Measurements from ENCODE around the gene GLCCI1. TPM values are rescaled to one million over a fixed set of nuclear protein-coding genes. Genes with fewer than 3 reads are reported as not detected.
A peak's percentile ranks its signal among the peaks of the same experiment; 100 is the strongest.

Gene GLCCI1
- total RNA-seq, 1 experiment from 2014 or later = 4.6 TPM

- Histone ChIP-seq H3K9me2 (ENCODE audit: insufficient read depth) (no peaks in the 10 kb centered on the region), H3K4me1 (ENCODE audit: control insufficient read depth in 1 of 2, insufficient read depth in 2 of 2, low read length in 2 of 2) (peaks cover 3 to 16% of the 10 kb centered on the region in 2 experiments; a peak in 3 of 4 replicates), H3K9ac (ENCODE audit: low read length) (peak overlapping the region; percentile 66), H2AFZ (ENCODE audit: low read depth, low read length, poor library complexity, severe bottlenecking) (no peak overlapping the region), H3K79me2 (ENCODE audit: insufficient read depth, low read length) (peaks cover 5% of the 10 kb centered on the region; the same call in 1 of the 2 replicates), H3K4me2 (ENCODE audit: low read length) (peak overlapping the region; percentile 90), H3K36me3 (ENCODE audit: control insufficient read depth in 1 of 2, insufficient read depth in 2 of 2, low read length in 2 of 2) (no peaks in the 10 kb centered on the region), H3K9me3 (ENCODE audit: control insufficient read depth in 1 of 2, insufficient read depth in 1 of 2, low read depth in 1 of 2, low read length in 2 of 2) (no peaks in the 10 kb centered on the region), H3K27ac (ENCODE audit: low read depth, low read length) (peak overlapping the region; percentile 78; the same call in 1 of the 2 replicates), H3K4me3 (replicated peaks in 1 of 2; ENCODE audit: low read depth in 1 of 2, low read length in 2 of 2) (peak overlapping the region; percentile 57 to 69), H3K27me3 (ENCODE audit: insufficient read depth, low read length) (no peaks in the 10 kb centered on the region), H4K20me1 (ENCODE audit: insufficient read depth) (no peaks in the 10 kb centered on the region)
- intact Hi-C loops (cut with micrococcal nuclease) = loop anchor here (2.0 kb wide), 1 partner anchor 27 kb away; no protein-coding TSS in a partner anchor
- BruUV-seq (replicated peaks) = no TSS peak
- TF ChIP-seq ZFX (IDR thresholded peaks at IDR 0.05) (peak; percentile 50), TCF7L2 (IDR thresholded peaks at IDR 0.05; ENCODE audit: borderline replicate concordance, extremely low read depth, insufficient read depth, insufficient read length) (no peak), POLR2AphosphoS5 (IDR thresholded peaks at IDR 0.05; ENCODE audit: low read depth, low read length) (no peak), CBX3 (IDR thresholded peaks at IDR 0.05; ENCODE audit: low read depth) (no peak), SRF (IDR thresholded peaks at IDR 0.05; ENCODE audit: low read depth) (no peak), SP1 (IDR thresholded peaks at IDR 0.05; ENCODE audit: low read depth) (no peak), EGR1 (IDR thresholded peaks at IDR 0.05; ENCODE audit: low read depth) (no peak)
- CTCF ChIA-PET = no interaction called here
- DNase-seq (ENCODE audit: low read depth, low spot score) (no peak), ATAC-seq (peak; percentile 18)
- POLR2A ChIA-PET = no interaction called here
- RAD21 ChIA-PET (ENCODE audit: low non-redundant PET in 1 of 2, low total read pairs in 2 of 2, uncharacterized antibody in 2 of 2, unreplicated experiment in 2 of 2) = no interaction called here
Observed at GRCh38 chr7:7969306-7970236, 975 bp downstream of the GLCCI1 start.

DNA sequence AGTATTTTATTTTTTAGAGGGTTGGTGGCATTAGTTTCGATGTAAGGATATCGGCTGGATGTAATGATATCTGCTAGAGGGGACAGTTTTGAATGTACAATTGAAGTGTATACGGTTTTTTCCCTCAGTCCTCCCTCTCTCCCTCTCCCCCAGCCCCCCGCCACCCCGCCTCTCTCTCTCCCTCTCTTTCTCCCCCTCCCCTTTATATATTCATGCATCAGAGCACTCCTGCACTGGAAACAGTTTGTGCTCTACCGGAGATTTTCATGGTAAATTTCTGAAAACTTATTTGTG, 1.6 kb downstream of the GLCCI1 start:
- BruUV-seq (replicated peaks) = no TSS peak
- Histone ChIP-seq H3K27ac (ENCODE audit: low read depth, low read length) (no peak overlapping the region), H3K4me1 (ENCODE audit: control insufficient read depth in 1 of 2, insufficient read depth in 2 of 2, low read length in 2 of 2) (peaks cover 3 to 16% of the 10 kb centered on the region in 2 experiments; a peak in 3 of 4 replicates), H3K4me3 (replicated peaks in 1 of 2; ENCODE audit: low read depth in 1 of 2, low read length in 2 of 2) (peak overlapping the region; percentile 57 to 60), H3K9ac (ENCODE audit: low read length) (peak overlapping the region; percentile 52), H3K9me3 (ENCODE audit: control insufficient read depth in 1 of 2, insufficient read depth in 1 of 2, low read depth in 1 of 2, low read length in 2 of 2) (no peaks in the 10 kb centered on the region), H2AFZ (ENCODE audit: low read depth, low read length, poor library complexity, severe bottlenecking) (no peak overlapping the region), H3K36me3 (ENCODE audit: control insufficient read depth in 1 of 2, insufficient read depth in 2 of 2, low read length in 2 of 2) (no peaks in the 10 kb centered on the region), H3K9me2 (ENCODE audit: insufficient read depth) (no peaks in the 10 kb centered on the region), H4K20me1 (ENCODE audit: insufficient read depth) (no peaks in the 10 kb centered on the region), H3K27me3 (ENCODE audit: insufficient read depth, low read length) (no peaks in the 10 kb centered on the region), H3K4me2 (ENCODE audit: low read length) (peak overlapping the region; percentile 88), H3K79me2 (ENCODE audit: insufficient read depth, low read length) (peaks cover 5% of the 10 kb centered on the region; the same call in 1 of the 2 replicates)
- ChIA-PET CTCF (no interaction called here), RAD21 (ENCODE audit: low non-redundant PET in 1 of 2, low total read pairs in 2 of 2, uncharacterized antibody in 2 of 2, unreplicated experiment in 2 of 2) (no interaction called here), POLR2A (no interaction called here)
- no peak for ATAC-seq
- TF ChIP-seq EZH2phosphoT487 (IDR thresholded peaks at IDR 0.05; ENCODE audit: borderline replicate concordance) (no peak), TCF7L2 (IDR thresholded peaks at IDR 0.05; ENCODE audit: borderline replicate concordance, extremely low read depth, insufficient read depth, insufficient read length) (no peak), SRF (IDR thresholded peaks at IDR 0.05; ENCODE audit: low read depth) (no peak), YY1 (IDR thresholded peaks at IDR 0.05; ENCODE audit: extremely low read depth, insufficient replicate concordance, low read depth, low read length) (no peak), EGR1 (IDR thresholded peaks at IDR 0.05; ENCODE audit: low read depth) (no peak)
- intact Hi-C loops (cut with micrococcal nuclease) = no loop called here
- DNase-seq (ENCODE audit: low read depth, low spot score) = no peak

All from HCT116 (cell line).